IPS-11a (cell line): ENCODE data around the gene FOXJ1.

ENCODE experiments used
- H3K4me3 ChIP-seq: one replicate; pipeline ENCODE4 v1.5.1; 2013; ENCODE audit warnings: low read depth, low read length, control low read depth

The FOXJ1 gene

GRCh38 chr17:76160896-76161528 is 20.0 kb upstream of the FOXJ1 start:
- no peak overlapping the region for H3K4me3 ChIP-seq

- no peak overlapping the region for H3K4me3 ChIP-seq
These were observed 18.1 kb upstream of the FOXJ1 start for GRCh38 chr17:76159157-76159556.

- H3K4me3 ChIP-seq: no peak overlapping the region
These were observed 16.7 kb upstream of the FOXJ1 start for GRCh38 chr17:76157759-76158158.

- H3K4me3 ChIP-seq: no peak overlapping the region
These were observed 15.6 kb upstream of the FOXJ1 start for GRCh38 chr17:76156662-76156991.

- no peak overlapping the region for H3K4me3 ChIP-seq
These were observed 15.1 kb upstream of the FOXJ1 start for GRCh38 chr17:76155988-76156661.

- no peak overlapping the region for H3K4me3 ChIP-seq
These were observed 14.1 kb upstream of the FOXJ1 start for GRCh38 chr17:76154936-76155845.

GRCh38 chr17:76154292-76154691 is 13.2 kb upstream of the FOXJ1 start:
- H3K4me3 ChIP-seq: no peak overlapping the region

GRCh38 chr17:76153640-76154039 is 12.6 kb upstream of the FOXJ1 start:
- no peak overlapping the region for H3K4me3 ChIP-seq

GRCh38 chr17:76153202-76153601 is 12.2 kb upstream of the FOXJ1 start:
- H3K4me3 ChIP-seq: no peak overlapping the region

- no peak overlapping the region for H3K4me3 ChIP-seq
These were observed 11.5 kb upstream of the FOXJ1 start for GRCh38 chr17:76152591-76152990.

- H3K4me3 ChIP-seq: no peak overlapping the region
These were observed 10.9 kb upstream of the FOXJ1 start for GRCh38 chr17:76151896-76152454.

GRCh38 chr17:76150712-76151622 is 9.9 kb upstream of the FOXJ1 start:
- H3K4me3 ChIP-seq: no peak overlapping the region

- no peak overlapping the region for H3K4me3 ChIP-seq
These were observed 8.2 kb upstream of the FOXJ1 start for GRCh38 chr17:76149214-76149613.

- H3K4me3 ChIP-seq: no peak overlapping the region
These were observed 6.9 kb upstream of the FOXJ1 start for GRCh38 chr17:76148015-76148326.

GRCh38 chr17:76147211-76148014 is 6.4 kb upstream of the FOXJ1 start:
- no peak overlapping the region for H3K4me3 ChIP-seq

- H3K4me3 ChIP-seq: no peak overlapping the region
These were observed 5.2 kb upstream of the FOXJ1 start for GRCh38 chr17:76146053-76146851.

- H3K4me3 ChIP-seq: no peak overlapping the region
These were observed 4.4 kb upstream of the FOXJ1 start for GRCh38 chr17:76145231-76146052.

GRCh38 chr17:76142585-76143041 is 1.6 kb upstream of the FOXJ1 start:
- no peak overlapping the region for H3K4me3 ChIP-seq
